Natural killer cell (primary cell): ENCODE data around the gene SLC29A1. TPM values are rescaled to one million over a fixed set of nuclear protein-coding genes. Genes with fewer than 3 reads are reported as not detected.

ENCODE experiments used
- ATAC-seq, 3 donors: fragments of 150-1000 bp in 2 of 3; fragments of 200-7000 bp in 1 of 3; cut with Tn5 transposase; 1 replicate in 1 of 3; 2 replicates in 2 of 3; pipeline ENCODE4 v1.10.0; 2021; ENCODE audit warnings: mild to moderate bottlenecking in 2 of 3, moderate library complexity in 2 of 3
- DNase-seq, 2 donors: peaks; one replicate each; pipeline versions ENCODE4 v3.0.0 to v3.0.0-alpha.2; 2013 to 2021; ENCODE audit warnings: mixed read lengths in 1 of 2
- H3K27ac ChIP-seq: one replicate; pipeline ENCODE4 v1.5.1; 2013; ENCODE audit warnings: mild to moderate bottlenecking, low read length
- H3K27me3 ChIP-seq: one replicate; pipeline ENCODE4 v1.6.1; 2013; ENCODE audit warnings: low read length; ENCODE audit not compliant: control insufficient read depth, insufficient read depth
- H3K36me3 ChIP-seq: one replicate; pipeline ENCODE4 v1.6.1; 2013; ENCODE audit warnings: low read length; ENCODE audit not compliant: control insufficient read depth, insufficient read depth
- H3K4me1 ChIP-seq: one replicate; pipeline ENCODE4 v1.6.1; 2013; ENCODE audit warnings: low read length; ENCODE audit not compliant: control insufficient read depth, insufficient read depth
- H3K4me3 ChIP-seq: one replicate; pipeline ENCODE4 v1.5.1; 2013; ENCODE audit warnings: low read length
- H3K9me3 ChIP-seq: one replicate; pipeline ENCODE4 v1.6.1; 2013; ENCODE audit warnings: low read length; ENCODE audit not compliant: control insufficient read depth, insufficient read depth
- H3K27ac Mint-ChIP-seq, 2 donors: one replicate each; pipeline ENCODE4 v1.8.0; 2022; ENCODE audit warnings: mild to moderate bottlenecking in 2 of 2, mixed read lengths in 2 of 2, moderate library complexity in 1 of 2
- H3K27me3 Mint-ChIP-seq, 2 donors: one replicate each; pipeline ENCODE4 v1.8.0; 2022; ENCODE audit warnings: low read depth in 2 of 2, mixed read lengths in 2 of 2
- H3K36me3 Mint-ChIP-seq: one replicate; pipeline ENCODE4 v1.8.0; 2022; ENCODE audit warnings: mixed read lengths
- H3K4me1 Mint-ChIP-seq, 2 donors: one replicate each; pipeline ENCODE4 v1.8.0; 2022; ENCODE audit warnings: mixed read lengths in 2 of 2
- H3K4me3 Mint-ChIP-seq: one replicate; pipeline ENCODE4 v1.8.0; 2022; ENCODE audit warnings: mild to moderate bottlenecking, moderate library complexity, mixed read lengths
- H3K9me3 Mint-ChIP-seq, 2 donors: one replicate each; pipeline ENCODE4 v1.8.0; 2022; ENCODE audit warnings: mixed read lengths in 2 of 2
- CTCF ChIP-seq: fragments of 200-600 bp; IDR thresholded peaks from one replicate; pipeline ENCODE4 v1.8.0; 2022; ENCODE audit warnings: antibody characterized with exemption
- WGBS: methylation state at CpG from one replicate; pipeline ENCODE4 v1.1.7; 2013; ENCODE audit warnings: missing lambda C conversion rate; ENCODE audit not compliant: insufficient coverage; 5-methylcytosine and 5-hydroxymethylcytosine counted together
- intact Hi-C: fragments of 100-400 bp; cut with micrococcal nuclease; formaldehyde crosslinking; loops from one replicate; pipeline ENCODE4 v1.14.2; 2022
- total RNA-seq, 4 donors: library from RNA; stranded (reverse); fragments of 120-200 nt in 1 of 4; gene quantifications; one replicate each; pipeline versions ENCODE4 v1.2.3 to v1.2.4, GENCODE V29; 2013 to 2022

Gene SLC29A1
- total RNA-seq, 3 donors from 2014 or later (not counting 1 experiment from before 2014, with no cell fraction given), result 2.2 to 5.5 (median 5.2) TPM

DNA sequence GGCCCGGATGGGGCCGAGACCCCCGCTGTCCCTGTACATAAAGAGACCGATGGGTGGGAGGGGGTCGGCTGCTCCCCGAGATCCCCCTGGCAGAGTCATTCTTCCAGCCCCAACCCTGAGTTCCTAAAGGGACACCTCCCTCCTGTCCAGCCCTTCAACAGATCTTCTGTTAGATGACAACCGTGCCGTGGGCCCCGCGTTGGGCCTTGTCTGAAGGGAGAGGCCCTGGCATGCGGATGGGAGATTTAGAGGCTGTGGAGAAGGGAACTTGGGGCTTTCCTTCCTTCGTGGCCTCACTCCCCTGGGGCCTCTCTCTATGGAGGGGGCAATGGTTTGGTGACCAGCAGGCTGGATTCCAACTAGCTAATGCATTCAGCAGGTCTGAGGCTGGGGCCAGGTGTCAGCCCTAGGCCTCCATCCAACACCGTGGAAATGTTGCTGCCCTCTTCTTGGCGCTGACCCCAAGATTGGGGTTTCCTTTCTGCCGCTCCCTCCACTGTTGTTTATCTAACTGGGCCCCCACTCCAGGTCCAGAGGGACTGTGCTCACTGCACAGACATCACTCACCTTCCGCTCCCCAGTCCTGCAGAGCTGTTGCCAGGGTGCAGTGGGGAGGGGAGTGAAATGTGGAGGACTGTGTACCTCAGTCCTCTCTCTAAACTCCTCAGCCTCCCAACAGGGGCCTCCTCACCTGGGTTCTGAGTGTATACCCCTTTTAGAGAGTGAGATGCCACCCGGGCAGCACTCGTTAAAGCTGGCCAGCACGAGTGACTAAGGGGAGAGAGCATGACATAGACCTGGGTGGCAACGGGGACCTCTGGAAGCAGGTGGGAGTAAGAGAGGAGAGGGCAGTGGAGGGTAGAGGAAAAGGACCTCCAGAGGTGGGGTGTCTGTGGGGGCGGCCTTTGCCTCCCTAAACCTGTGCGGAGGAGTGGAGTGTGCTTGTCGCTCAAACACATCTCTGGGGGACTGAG, 53.6 kb downstream of the SLC29A1 start:
- Mint-ChIP-seq H3K36me3 (no peaks in the 10 kb centered on the region), H3K4me1 (peaks cover 0 to 5% of the 10 kb centered on the region in 2 donors), H3K27ac (no peak overlapping the region), H3K4me3 (peak overlapping the region; percentile 31), H3K27me3 (peaks cover 54 to 57% of the 10 kb centered on the region in 2 donors), H3K9me3 (no peaks in the 10 kb centered on the region)
- Histone ChIP-seq H3K36me3 (no peaks in the 10 kb centered on the region), H3K9me3 (no peaks in the 10 kb centered on the region), H3K4me1 (peaks cover 7% of the 10 kb centered on the region), H3K27me3 (peaks cover 29% of the 10 kb centered on the region), H3K27ac (no peak overlapping the region), H3K4me3 (no peak overlapping the region)
- no peak for TF ChIP-seq CTCF
- ATAC-seq (no peak), DNase-seq (no peak)
- intact Hi-C loops, result no loop called here
- WGBS, result 74% methylated on average over 22 of the region's 23 CpGs

- H3K27me3 Mint-ChIP-seq, result peaks cover 47 to 52% of the 10 kb centered on the region in 2 donors
- H3K4me3 ChIP-seq, result no peak overlapping the region
- no peak overlapping the region for H3K27ac Mint-ChIP-seq
- peaks cover 7% of the 10 kb centered on the region for H3K4me1 ChIP-seq
- peaks cover 0 to 5% of the 10 kb centered on the region in 2 donors for H3K4me1 Mint-ChIP-seq
- ATAC-seq, result no peak
- H3K9me3 Mint-ChIP-seq, result no peaks in the 10 kb centered on the region
- intact Hi-C loops, result no loop called here
- no peak overlapping the region for H3K27ac ChIP-seq
- WGBS, result 73% methylated on average over 7 of the region's 7 CpGs
- no peak for TF ChIP-seq CTCF
- H3K36me3 Mint-ChIP-seq, result no peaks in the 10 kb centered on the region
- H3K4me3 Mint-ChIP-seq, result peak overlapping the region; percentile 10
- peaks cover 26% of the 10 kb centered on the region for H3K27me3 ChIP-seq
- no peaks in the 10 kb centered on the region for H3K36me3 ChIP-seq
- no peak for DNase-seq
- no peaks in the 10 kb centered on the region for H3K9me3 ChIP-seq
Observed at GRCh38 chr6:44277763-44278162, 54.4 kb downstream of the SLC29A1 start.

GRCh38 chr6:44278315-44278714, 54.9 kb downstream of the SLC29A1 start:
- Histone ChIP-seq H3K9me3 (no peaks in the 10 kb centered on the region), H3K4me3 (no peak overlapping the region), H3K4me1 (peaks cover 7% of the 10 kb centered on the region), H3K27me3 (peaks cover 22% of the 10 kb centered on the region), H3K36me3 (no peaks in the 10 kb centered on the region), H3K27ac (no peak overlapping the region)
- H3K27ac Mint-ChIP-seq, result no peak overlapping the region
- TF ChIP-seq CTCF, result no peak
- H3K4me1 Mint-ChIP-seq, result peaks cover 0 to 5% of the 10 kb centered on the region in 2 donors
- WGBS, result 65% methylated on average over 3 of the region's 3 CpGs
- no peaks in the 10 kb centered on the region for H3K9me3 Mint-ChIP-seq
- H3K36me3 Mint-ChIP-seq, result no peaks in the 10 kb centered on the region
- ATAC-seq (no peak), DNase-seq (no peak)
- no peak overlapping the region for H3K4me3 Mint-ChIP-seq
- peaks cover 45 to 51% of the 10 kb centered on the region in 2 donors for H3K27me3 Mint-ChIP-seq
- intact Hi-C loops, result no loop called here
